NOMO-1 (cell line): Measurements from ENCODE around the gene RPUSD3.
A peak's percentile ranks its signal among the peaks of the same experiment; 100 is the strongest.

Source experiments
- DNase-seq, 2 experiments: peaks; one replicate each; lab custom pipeline; 2025; ENCODE audit not compliant: unreplicated experiment in 2 of 2; lab: John Stamatoyannopoulos, UW

RPUSD3 gene

DNA sequence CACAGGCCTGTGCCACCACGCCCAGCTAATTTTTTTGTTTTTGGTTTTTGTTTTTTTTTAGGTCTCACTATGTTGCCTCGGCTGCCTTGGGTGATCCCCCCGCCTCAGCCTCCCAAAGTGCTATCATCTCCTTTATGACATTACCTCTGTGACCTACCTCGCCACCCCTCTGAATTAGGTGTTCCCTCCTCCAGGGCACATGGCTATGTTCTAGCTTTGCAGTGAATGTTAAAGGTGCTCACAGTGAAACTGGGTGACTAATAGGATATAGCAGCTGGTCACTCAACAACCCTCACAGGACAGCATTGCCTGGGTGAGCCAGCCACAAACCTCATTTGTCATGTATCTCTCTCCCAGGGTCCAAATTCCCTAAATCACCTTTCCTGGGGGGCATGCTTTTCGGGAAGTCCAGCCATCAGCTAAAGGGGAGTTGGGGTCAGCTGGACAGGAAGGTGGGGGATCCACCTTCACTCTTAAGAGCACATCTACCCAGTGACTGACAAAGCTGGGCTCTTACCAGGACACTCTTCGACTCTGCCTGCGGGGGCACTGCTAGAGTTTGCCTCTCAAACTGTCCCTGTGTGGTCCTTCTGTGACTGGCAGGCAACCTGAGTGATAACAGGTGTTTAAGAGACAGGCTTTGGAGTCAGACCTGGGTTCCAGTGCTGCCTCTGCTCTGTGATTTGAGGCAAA is 35.3 kb downstream of the RPUSD3 start:
- peak in 1 of 2 experiments; percentile 28 for DNase-seq

DNA sequence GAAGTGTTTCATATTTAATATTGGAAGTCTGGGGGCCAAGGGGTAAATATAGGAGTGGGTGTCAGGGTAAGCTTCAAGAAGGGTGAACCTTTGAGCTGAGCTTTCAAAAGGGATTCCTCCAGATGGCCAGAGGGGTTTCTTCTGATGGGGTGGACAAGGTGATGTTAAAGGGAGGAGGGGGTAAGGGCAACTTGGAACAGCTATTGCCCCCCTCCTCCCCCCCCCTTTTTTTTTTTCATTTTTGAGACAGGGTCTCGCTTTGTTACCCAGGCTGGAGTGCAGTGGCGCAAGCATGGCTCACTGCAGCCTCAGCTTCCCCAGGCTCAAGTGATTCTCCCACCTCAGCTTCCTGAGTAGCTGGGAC is 35.8 kb downstream of the RPUSD3 start:
- DNase-seq: no peak

DNA sequence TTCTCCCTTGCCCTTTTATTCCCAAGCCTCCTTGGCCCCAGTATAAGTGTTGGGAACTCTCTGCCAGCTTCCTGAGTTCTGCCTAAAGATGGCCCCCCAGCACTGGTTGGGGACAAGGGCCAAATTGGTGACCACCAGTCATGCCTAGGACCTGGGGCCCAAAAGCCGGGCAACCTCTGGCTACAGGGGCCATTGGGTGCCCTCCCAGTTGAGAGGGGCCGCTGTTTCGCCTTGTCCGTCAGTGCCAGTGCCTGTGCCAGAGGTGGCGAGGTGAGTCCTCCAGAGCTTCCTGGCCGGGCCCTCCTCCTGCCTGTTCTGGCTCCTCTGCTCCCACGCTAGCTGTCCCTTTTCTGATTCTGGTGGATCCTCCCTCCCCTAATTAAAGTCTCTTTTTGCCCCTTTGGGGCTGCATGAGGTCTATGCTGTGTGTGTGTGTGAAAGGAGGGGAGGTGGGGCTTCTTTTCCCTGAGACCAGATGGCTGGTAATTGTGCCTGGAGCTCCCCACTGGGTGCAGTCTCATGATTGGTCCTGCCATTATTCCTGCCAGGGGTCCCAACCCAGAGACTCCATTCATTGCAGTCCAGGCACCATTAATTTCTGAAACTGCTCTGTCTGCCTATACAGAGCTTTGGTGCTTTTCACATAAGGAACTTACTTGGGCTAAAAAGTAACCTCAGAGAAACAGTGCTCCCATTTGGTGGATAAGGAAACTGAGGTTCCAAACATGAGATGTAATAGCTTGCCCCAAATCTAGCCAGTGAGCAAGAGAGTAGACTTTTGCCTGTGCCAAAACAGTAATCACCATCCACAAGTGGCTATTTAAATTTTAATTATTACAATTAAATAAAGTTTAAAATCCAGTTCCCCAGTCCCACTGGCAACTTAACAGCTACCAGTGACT is 36.9 kb downstream of the RPUSD3 start:
- no peak for DNase-seq

DNA sequence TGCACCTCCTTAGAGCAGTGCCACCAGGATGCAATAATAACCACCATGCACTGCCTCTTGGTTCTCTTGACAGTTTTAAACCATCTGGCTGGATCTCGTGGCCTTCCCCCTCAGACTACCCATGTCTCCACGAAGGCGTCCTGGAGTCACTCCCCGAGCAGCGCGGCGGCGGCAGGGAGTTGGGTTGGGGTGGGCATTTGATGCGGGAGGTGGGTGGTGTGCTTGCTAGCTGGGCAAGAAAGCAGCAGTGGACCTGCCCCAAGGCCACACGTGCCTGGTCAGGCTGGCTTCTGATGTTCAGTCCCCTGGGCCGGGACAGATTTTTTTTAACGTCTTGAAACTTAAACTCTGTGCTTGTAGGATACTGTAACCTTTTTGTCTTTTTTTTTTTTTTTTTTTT is 37.7 kb downstream of the RPUSD3 start:
- no peak for DNase-seq

DNA sequence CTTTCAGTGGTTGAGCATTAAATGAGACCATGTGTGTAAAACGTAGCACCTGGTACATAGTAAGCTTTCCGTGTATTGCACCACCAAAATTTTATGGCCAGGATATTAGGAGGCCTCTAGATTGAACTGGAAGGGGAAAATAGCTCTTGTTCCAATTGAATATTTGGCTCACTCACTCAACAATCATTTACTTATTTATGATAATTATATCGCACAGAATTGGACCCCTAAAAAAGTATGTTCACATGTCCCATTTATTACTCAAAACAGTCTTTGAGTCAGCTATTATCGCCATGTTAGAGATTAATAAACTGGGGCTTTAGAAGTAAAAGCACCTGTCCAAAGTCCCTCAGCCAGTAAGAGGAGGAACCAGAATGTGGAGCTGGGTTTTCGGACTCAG is 38.8 kb downstream of the RPUSD3 start:
- no peak for DNase-seq

DNA sequence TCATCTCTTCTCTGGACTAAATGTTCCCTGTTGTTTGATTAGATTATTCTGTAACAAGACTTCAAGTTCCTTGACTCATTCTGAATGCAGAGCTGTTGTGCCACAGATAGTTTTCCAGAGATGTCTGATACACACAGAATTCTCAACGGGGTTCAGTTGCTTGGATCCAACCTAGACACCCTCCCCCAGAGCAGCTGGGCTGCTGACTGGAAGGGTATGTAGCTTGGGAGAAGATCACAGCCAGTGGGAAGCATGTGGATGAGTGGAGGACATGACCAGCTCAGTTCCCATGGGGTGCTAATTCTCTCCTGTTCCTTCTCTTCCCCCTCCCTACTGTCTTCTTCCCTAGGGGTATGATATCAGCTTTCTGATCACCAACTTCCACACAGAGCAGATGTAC is 40.3 kb downstream of the RPUSD3 start:
- no peak for DNase-seq

DNA sequence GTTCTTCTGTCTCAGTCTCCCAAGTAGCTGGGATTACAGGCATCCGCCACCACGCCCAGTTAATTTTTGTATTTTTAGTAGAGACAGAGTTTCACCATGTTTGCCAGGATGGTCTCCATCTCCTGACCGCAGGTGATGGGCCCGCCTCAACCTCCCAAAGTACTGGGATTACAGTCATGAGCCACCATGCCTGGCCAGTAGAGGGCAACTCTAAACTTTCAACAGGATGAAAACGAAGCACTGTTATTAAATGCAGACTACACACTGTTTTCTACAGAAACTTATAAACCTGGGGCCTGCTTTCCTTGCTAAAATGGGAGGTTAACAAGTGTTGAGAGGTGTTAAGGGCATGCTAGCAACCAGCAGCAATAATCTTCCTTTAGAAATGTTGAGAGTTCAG is 43.3 kb downstream of the RPUSD3 start:
- no peak for DNase-seq

DNA sequence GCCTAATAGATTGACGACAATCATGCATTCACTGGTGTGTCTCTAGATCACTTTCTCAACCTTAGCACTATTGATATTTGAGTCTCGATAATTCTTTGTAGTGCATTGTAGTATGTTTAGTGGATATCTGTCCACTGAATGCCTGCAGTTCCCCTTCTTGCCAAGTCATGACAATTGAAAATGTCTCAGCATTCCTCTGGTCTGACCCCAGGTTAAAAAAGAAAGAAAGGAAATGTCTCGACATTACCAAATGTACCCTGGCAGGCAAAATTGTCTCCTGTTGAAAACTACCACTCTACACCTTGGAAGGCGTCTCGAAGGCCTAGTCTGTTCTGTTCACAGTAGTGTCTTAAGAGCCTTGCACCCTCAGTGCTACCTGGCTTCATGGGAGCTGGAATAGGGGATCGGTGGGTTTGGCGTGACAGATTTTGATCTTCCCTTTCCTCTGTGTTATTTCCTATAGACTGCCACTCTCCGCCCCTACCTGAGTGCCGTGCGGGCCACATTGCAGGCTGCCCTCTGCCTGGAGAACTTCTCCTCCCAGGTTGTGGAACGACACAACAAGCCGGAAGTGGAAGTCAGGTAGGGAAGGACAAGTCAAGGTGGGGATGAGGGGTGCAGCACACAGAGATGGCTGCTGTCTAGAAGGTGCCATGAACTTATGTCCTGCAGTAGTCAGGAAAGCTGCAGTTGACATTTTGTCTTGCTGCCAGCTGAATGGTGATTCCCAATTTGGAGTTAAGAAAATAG is 46.4 kb downstream of the RPUSD3 start:
- no peak for DNase-seq

DNA sequence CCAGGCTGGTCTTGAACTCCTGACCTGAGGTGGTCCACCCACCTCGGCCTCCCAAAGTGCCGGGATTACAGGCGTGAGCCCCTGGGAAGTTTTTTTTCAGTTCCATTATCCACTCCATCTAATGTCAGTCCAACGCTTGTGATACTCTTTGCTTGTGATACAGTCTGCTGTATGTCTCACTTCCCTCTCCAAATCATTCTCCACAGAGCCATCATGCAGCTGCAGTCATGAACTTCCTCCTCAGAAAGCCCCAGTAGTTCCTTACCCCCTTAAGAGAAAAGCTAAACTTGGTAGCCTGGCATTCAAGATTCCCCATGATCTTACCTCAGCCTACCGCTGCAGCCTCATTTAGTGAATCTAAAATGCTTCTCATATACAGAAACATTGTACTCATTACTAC is 48.6 kb downstream of the RPUSD3 start:
- peak; percentile 28 to 38 for DNase-seq

DNA sequence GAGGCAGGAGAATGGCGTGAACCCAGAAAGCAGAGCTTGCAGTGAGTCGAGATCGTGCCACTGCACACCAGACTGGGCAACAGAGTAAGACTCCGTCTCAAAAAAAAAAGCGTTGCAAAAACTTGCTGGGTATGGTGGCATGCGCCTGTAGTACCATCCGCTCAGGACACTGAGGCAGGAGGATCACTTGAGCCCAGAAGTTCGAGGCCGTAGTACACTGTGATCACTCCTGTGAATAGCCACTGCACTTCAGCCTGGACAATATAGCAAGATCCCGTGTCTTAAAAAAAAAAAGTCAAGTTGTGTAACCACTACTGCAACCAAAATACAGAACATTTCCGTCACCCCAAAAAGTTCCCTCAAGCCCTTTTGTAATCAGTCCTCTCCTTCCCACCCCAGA is 49.4 kb downstream of the RPUSD3 start:
- DNase-seq: no peak

DNA sequence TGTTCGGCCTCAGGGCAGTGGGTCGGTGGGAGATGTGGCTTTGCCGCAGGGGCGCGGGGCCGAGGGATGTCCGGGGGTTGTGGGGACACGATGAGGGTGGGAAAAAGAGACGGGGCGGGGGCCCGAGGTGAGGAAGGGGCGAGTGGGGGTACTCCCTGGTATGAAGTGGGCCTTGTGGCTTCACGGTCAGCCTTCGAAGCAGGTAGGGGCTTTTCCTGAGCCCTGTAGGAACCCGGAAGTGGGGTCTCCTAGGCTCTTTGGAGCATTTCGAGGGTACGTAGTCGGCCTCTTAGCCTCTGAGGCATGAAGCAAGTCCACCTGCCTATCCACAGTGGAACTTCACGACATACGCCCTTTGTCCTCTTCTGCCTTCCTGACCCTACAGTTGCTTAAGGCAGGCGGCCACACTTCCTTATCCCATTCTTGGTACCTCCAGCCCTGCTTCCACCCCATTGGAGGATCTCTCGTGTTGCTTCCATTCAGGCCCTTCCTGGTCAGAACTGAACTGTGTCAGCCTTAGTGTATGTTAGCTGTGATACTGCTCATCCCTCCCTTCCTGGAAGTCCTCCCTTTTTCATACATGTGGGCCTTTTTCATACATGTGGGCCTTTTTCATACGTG is 50.5 kb downstream of the RPUSD3 start:
- DNase-seq: peak in 1 of 2 experiments; percentile 54

DNA sequence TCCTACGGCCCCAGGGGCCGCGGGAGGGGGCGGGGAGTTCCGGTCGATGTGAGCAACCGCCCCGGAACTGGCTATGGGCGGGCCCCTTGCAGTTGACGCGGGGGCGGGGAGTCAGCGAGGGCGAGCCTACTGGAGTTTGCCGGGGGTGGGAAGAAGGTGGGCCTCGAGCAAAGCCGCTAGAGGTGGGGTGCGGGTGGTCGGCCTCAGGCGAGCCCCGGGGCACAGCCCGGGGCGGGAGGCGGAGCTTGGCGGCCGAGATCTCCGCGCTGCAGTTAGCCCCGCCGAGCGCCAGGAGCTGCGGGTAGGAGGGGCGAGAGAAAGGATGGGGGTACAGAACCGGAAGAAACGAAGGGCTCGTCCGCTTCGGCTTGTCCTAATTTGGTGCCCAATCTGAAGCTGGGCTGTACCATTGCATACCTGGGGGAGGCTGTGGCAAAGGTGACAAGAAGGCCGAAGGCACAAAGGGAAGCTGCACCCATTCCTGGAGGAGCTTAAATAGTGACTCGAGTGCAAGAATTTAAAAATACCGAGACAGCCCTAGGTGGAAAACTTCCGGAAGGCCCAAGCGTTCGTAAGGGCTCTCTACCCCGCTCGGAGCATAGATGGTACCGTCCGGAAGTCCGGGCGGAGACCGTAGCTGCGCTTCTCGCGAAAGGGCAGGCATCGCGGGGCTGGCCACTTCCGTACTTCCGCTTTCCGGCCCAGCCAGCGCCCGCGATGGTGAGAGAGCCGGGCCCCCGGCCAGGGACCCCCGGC is 51.2 kb downstream of the RPUSD3 start, which contains the start of the genes ARPC4 and TADA3:
Gene ARPC4 (plus strand): TSS at position 678 of the 756 bp plus-strand sequence. CDS start 40 bp downstream, at position 718.
Gene TADA3 (minus strand): TSS at position 69 of the 756 bp plus-strand sequence. CDS start 1,007 bp downstream, outside the sequence.
- peak; percentile 96 to 99 for DNase-seq

DNA sequence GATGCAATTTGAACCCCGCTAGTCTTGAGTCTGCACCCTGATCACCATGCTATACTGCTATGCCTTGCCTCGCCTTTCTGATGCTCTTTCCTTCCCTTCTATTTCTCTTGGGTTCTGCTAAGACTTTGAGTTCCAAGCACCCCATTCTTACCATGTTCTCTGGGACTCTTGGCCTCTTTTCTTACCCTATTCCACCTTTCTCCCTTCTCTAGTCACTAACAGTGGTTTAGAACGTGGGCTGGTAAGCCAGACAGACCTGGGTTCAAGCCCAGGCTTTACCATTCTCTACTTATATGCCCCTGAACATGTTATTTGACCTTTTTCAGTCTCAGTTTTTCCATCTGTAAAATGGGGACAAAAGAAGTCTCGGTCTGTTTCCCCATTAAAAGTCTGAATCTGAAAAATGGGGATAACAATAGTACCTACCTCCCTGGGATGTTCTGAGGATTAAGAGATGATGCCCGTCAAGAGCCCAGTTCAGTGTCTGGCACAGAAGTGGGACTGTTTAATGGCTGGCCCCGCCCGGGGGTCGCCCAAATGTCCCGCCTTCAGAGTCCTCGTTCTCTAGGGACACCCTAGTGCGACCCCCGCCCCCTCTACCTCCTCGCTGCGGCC is 51.9 kb downstream of the RPUSD3 start:
- DNase-seq: peak in 1 of 2 experiments; percentile 52

DNA sequence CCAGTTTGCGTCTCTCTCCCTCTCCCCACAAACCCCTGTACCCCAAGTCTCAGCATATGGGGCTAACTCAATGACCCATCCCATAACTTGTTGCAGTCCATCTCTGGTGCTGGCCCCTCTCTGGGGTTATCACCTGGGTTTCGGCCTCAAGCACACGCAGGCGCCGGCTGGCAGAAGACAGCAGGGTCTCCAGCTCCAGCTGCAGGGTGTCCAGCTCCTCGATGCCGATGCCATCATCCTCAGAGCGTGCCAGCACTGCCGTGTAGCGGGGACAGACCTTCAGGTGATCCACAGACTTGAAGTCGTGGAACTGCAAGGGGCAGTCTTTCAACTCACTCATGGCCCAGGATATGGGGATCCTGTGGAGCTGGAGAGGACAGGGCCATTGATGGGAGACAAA is 52.7 kb downstream of the RPUSD3 start:
- DNase-seq: no peak
